Stimulated activated CD8-positive, alpha-beta memory T cell treated with anti-CD3 and anti-CD28 coated beads, Interleukin-4, amount 100 ng/mL, for 48 hours (primary cell): ENCODE measurements around the gene TK2.
"Not testable (repeated sequence)": the region's sequence is repeated elsewhere in the genome, so short reads cannot be mapped to it uniquely, and the experiment has no call there.

Experiments used
- DNase-seq: peaks from one replicate; pipeline ENCODE4 v3.0.0-alpha.2; 2020

TK2 gene

GRCh38 chr16:66480265-66481080 is 69.4 kb downstream of the TK2 start:
- DNase-seq: peak; percentile 22

GRCh38 chr16:66479661-66480264 is 70.2 kb downstream of the TK2 start:
- DNase-seq: no peak

- peak; percentile 89 for DNase-seq
Measured at GRCh38 chr16:66478733-66479511, 71.0 kb downstream of the TK2 start.

- DNase-seq: peak; percentile 13
Measured at GRCh38 chr16:66477028-66477515, 72.8 kb downstream of the TK2 start.

GRCh38 chr16:66476328-66477027 is 73.4 kb downstream of the TK2 start:
- DNase-seq: peak; percentile 82

GRCh38 chr16:66475232-66475631 is 74.7 kb downstream of the TK2 start:
- DNase-seq: peak; percentile 18

- peak; percentile 63 for DNase-seq
Measured at GRCh38 chr16:66474750-66475199, 75.1 kb downstream of the TK2 start.

GRCh38 chr16:66473654-66474519 is 76.0 kb downstream of the TK2 start:
- DNase-seq: no peak

GRCh38 chr16:66473051-66473571 is 76.8 kb downstream of the TK2 start:
- no peak for DNase-seq

- DNase-seq: no peak
Measured at GRCh38 chr16:66471716-66472393, 78.1 kb downstream of the TK2 start.

GRCh38 chr16:66471264-66471663 is 78.7 kb downstream of the TK2 start:
- no peak for DNase-seq

GRCh38 chr16:66470556-66470955 is 79.4 kb downstream of the TK2 start:
- no peak for DNase-seq

GRCh38 chr16:66469947-66470546 is 79.9 kb downstream of the TK2 start:
- no peak for DNase-seq

GRCh38 chr16:66469291-66469946 is 80.5 kb downstream of the TK2 start:
- no peak for DNase-seq

GRCh38 chr16:66468321-66468965 is 81.5 kb downstream of the TK2 start:
- no peak for DNase-seq

- DNase-seq: no peak
Measured at GRCh38 chr16:66467611-66468010, 82.3 kb downstream of the TK2 start.

- not testable (repeated sequence) for DNase-seq
Measured at GRCh38 chr16:66466636-66467035, 83.3 kb downstream of the TK2 start.

GRCh38 chr16:66465946-66466345 is 84.0 kb downstream of the TK2 start:
- not testable (repeated sequence) for DNase-seq

- DNase-seq: no peak
Measured at GRCh38 chr16:66462912-66463311, 87.0 kb downstream of the TK2 start.
